SK-N-SH (cell line): ENCODE data around the gene CA10.

ENCODE experiments used
- CTCF ChIP-seq: fragments of 200-600 bp; sonication (generic); IDR thresholded peaks from 2 replicates; pipeline ENCODE4 v1.6.1; 2017; ENCODE audit warnings: antibody characterized with exemption, mild to moderate bottlenecking, moderate library complexity
- EP300 ChIP-seq, 2 experiments: IDR thresholded peaks; 2 replicates each; pipeline versions ENCODE4 v1.4.0 to v1.6.1; 2012; ENCODE audit warnings: borderline replicate concordance in 1 of 2, low read depth in 1 of 2, low read length in 1 of 2
- RAD21 ChIP-seq: IDR thresholded peaks from 2 replicates; pipeline ENCODE4 v1.6.1; 2012; ENCODE audit warnings: mild to moderate bottlenecking, low read length

GRCh38 chr17:51765282-51766135, 393.0 kb downstream of the CA10 start:
- TF ChIP-seq CTCF (no peak), EP300 (IDR thresholded peaks at IDR 0.05; ENCODE audit: borderline replicate concordance in 1 of 2, low read depth in 1 of 2, low read length in 1 of 2) (no peak), RAD21 (no peak)
